BJ (cell line): ENCODE data around the gene THAP6. TPM values are rescaled to one million over a fixed set of nuclear protein-coding genes. Genes with fewer than 3 reads are reported as not detected.

ENCODE experiments used
- CTCF ChIA-PET: fragments of 350-600 bp; formaldehyde crosslinking; extraction: SDS; loops from one replicate; lab custom pipeline; 2021; ENCODE audit warnings: antibody characterized with exemption, inconsistent platforms; lab: Yijun Ruan, JAX
- POLR2A ChIA-PET: fragments of 300-600 bp; sonication (Branson Sonifier 250); formaldehyde crosslinking; extraction: SDS; loops from one replicate; lab custom pipeline; 2021; ENCODE audit warnings: antibody characterized with exemption; lab: Charles Lee
- DNase-seq: peaks from one replicate; pipeline ENCODE4 v3.0.0-alpha.2; 2011; ENCODE audit warnings: low read depth
- H3K27me3 ChIP-seq: 2 replicates; pipeline ENCODE4 v1.6.0; 2011; ENCODE audit warnings: low read length; ENCODE audit not compliant: control insufficient read depth, insufficient read depth
- H3K36me3 ChIP-seq: 2 replicates; pipeline ENCODE4 v1.5.1; 2011; ENCODE audit warnings: low read length; ENCODE audit not compliant: control insufficient read depth, insufficient read depth
- H3K4me3 ChIP-seq: 2 replicates; pipeline ENCODE4 v1.5.1; 2011; ENCODE audit warnings: low read depth, mild to moderate bottlenecking, control low read depth, low read length
- polyA plus RNA-seq: library from polyadenylated mRNA; depleted of rRNA; stranded (reverse); fragments of >200 nt; gene quantifications from 2 replicates; pipeline ENCODE4 v1.2.3, GENCODE V29; 2011; rRNA removed
- TF ChIP-seq, protein P1 (sequence below): IDR thresholded peaks from 2 replicates; pipeline ENCODE4 v1.5.1; 2011; ENCODE audit warnings: low read depth, mild to moderate bottlenecking, control low read depth, inconsistent platforms, low read length, moderate library complexity; ENCODE audit not compliant: insufficient read depth

The THAP6 gene
- polyA plus RNA-seq, 1 experiment = 7.3 TPM

DNA sequence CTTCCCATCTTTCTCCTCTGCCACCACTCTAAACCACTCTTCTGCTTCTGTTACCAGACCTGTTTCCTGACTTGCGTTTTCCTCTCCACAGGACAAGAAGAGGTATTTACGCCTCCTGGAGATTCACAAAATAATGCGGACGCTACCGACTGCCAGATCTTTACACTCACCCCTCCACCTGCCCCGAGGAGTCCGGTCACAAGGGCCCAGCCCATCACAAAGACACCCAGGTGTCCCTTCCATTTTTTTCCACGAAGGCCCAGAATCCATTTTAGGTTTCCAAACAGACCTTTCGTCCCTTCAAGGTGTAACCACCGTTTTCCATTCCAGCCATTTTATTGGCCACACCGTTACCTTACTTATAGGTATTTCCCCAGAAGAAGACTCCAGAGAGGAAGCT, 49.8 kb downstream of the THAP6 start:
- no peak for DNase-seq
- H3K36me3 ChIP-seq = no peaks in the 10 kb centered on the region

DNA sequence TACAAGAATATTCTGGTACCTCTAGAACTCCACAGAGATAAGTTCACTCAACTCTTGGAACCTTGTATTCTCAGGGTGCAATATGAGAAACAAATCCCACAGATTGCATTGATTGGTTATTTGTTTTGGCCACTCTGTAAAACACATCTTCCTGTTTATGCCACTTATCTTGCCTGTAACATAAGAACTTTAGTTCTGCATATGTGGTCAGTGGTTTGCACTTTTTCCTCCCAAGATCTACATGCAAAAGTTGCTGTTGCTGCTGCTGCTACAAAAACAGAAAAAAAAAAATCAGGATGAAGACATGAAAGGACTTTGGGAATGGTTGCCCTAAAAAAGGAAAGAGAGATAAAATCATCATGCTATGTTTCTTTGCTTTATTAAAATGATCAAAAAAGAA, 51.2 kb downstream of the THAP6 start:
- ChIA-PET POLR2A (no interaction called here), CTCF (no interaction called here)
- Histone ChIP-seq H3K27me3 (no peaks in the 10 kb centered on the region), H3K36me3 (no peaks in the 10 kb centered on the region), H3K4me3 (no peak overlapping the region)
- TF ChIP-seq, protein P1, sequence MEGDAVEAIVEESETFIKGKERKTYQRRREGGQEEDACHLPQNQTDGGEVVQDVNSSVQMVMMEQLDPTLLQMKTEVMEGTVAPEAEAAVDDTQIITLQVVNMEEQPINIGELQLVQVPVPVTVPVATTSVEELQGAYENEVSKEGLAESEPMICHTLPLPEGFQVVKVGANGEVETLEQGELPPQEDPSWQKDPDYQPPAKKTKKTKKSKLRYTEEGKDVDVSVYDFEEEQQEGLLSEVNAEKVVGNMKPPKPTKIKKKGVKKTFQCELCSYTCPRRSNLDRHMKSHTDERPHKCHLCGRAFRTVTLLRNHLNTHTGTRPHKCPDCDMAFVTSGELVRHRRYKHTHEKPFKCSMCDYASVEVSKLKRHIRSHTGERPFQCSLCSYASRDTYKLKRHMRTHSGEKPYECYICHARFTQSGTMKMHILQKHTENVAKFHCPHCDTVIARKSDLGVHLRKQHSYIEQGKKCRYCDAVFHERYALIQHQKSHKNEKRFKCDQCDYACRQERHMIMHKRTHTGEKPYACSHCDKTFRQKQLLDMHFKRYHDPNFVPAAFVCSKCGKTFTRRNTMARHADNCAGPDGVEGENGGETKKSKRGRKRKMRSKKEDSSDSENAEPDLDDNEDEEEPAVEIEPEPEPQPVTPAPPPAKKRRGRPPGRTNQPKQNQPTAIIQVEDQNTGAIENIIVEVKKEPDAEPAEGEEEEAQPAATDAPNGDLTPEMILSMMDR = no peak
- DNase-seq = no peak

More for the DNA sequence above, 49.8 kb downstream of the THAP6 start:
- CTCF ChIA-PET = no interaction called here
- H3K4me3 ChIP-seq = no peak overlapping the region
- H3K27me3 ChIP-seq = no peaks in the 10 kb centered on the region
- TF ChIP-seq, protein P1 = no peak
- POLR2A ChIA-PET = no interaction called here

DNA sequence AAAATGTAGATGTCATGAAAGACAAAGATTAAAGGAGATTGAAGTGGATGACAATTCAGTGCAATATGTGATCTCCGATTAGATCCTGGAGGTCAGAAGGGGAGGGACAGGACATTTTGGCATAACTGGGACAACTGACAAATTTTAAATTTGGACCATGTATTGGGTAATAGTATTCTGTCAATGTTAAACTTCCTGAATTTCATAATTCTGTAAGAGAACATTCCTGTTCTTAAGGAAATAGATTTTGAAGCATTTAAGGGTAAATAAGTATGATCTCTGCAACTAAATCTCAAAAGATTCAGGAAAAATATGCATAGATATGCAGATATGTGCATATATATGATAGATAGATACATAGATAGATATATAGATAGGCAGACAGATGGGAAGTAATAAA, 52.6 kb downstream of the THAP6 start:
- no peak for DNase-seq
- ChIA-PET POLR2A (no interaction called here), CTCF (interaction anchor here (0.6 kb wide), 2 partner anchors 34 to 281 kb away, joined by 3 to 4 read pairs; no protein-coding TSS in a partner anchor)
- H3K36me3 ChIP-seq = no peaks in the 10 kb centered on the region
- no peaks in the 10 kb centered on the region for H3K27me3 ChIP-seq
- TF ChIP-seq, protein P1 = no peak
- H3K4me3 ChIP-seq = no peak overlapping the region

DNA sequence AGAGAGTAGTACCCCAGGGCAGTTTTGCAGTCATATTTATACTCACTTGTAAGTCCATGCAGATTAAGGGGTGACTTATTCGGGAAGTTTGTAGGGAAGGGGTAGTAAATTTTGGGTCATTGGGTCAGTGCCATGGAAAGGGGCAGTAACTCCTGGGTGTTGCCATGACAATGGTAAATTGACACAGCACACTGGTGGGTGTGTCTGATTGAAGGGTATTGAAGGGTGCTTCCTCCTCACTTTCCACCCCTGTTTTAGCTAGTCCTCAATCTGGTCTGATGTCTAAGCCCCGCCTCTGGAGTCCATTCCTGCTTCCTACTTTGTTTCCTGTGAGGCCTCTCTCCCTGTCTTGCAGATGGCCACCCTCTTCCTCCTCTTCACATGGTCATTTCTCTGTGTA, 53.5 kb downstream of the THAP6 start:
- Histone ChIP-seq H3K36me3 (no peaks in the 10 kb centered on the region), H3K4me3 (no peak overlapping the region), H3K27me3 (no peaks in the 10 kb centered on the region)
- POLR2A ChIA-PET = no interaction called here
- no peak for DNase-seq
- CTCF ChIA-PET = interaction anchor here (0.6 kb wide), 1 partner anchor 33 kb away, joined by 3 read pairs; no protein-coding TSS in a partner anchor
- TF ChIP-seq, protein P1 = no peak

Other genes with a start within 250 kb of the THAP6 start
- 11.0 and 19.4 TPM in 2 replicates for gene RCHY1, start 70 bp upstream of the THAP6 start, polyA plus RNA-seq
- not detected in 2 replicates for gene ODAPH, start 41.6 kb downstream of the THAP6 start, polyA plus RNA-seq
- gene CDKL2, start 116.1 kb downstream of the THAP6 start, polyA plus RNA-seq = 0.38 and 0.39 TPM in 2 replicates
- gene G3BP2, start 158.9 kb downstream of the THAP6 start, polyA plus RNA-seq = 57.6 and 117 TPM in 2 replicates
- gene USO1, start 210.1 kb downstream of the THAP6 start, polyA plus RNA-seq = 41.3 and 90.3 TPM in 2 replicates